MCF 10A (cell line): ENCODE results near the gene NDST3. TPM values are rescaled to one million over a fixed set of nuclear protein-coding genes. Genes with fewer than 3 reads are reported as not detected.

Source experiments
- BruUV-seq: library from RNA; stranded (reverse); fragments of 400-500 nt; replicated peaks from 2 replicates; lab custom pipeline; 2021; lab: Mats Ljungman, UMichigan
- CTCF ChIA-PET: fragments of 300-600 bp; sonication (Branson Sonifier 250); formaldehyde crosslinking; extraction: SDS; loops from one replicate; lab custom pipeline; 2021; ENCODE audit warnings: antibody characterized with exemption, inconsistent platforms; lab: Yijun Ruan, JAX
- POLR2A ChIA-PET: fragments of 300-600, 350-650 bp; sonication (Branson Sonifier 250); formaldehyde crosslinking; extraction: SDS; loops from one replicate; lab custom pipeline; 2020; ENCODE audit warnings: antibody characterized with exemption, inconsistent platforms; lab: Yijun Ruan, JAX
- DNase-seq: peaks from one replicate; pipeline ENCODE4 v3.0.0-alpha.2; 2018; ENCODE audit not compliant: unreplicated experiment
- H3K27ac Mint-ChIP-seq: one replicate; pipeline ENCODE4 v1.8.0; 2022; ENCODE audit warnings: mild to moderate bottlenecking, low read depth, mixed read lengths; ENCODE audit not compliant: unreplicated experiment
- H3K27me3 Mint-ChIP-seq: one replicate; pipeline ENCODE4 v1.8.0; 2022; ENCODE audit warnings: mixed read lengths; ENCODE audit not compliant: insufficient read depth, unreplicated experiment
- H3K36me3 Mint-ChIP-seq: one replicate; pipeline ENCODE4 v1.8.0; 2022; ENCODE audit warnings: mild to moderate bottlenecking, moderate library complexity, mixed read lengths; ENCODE audit not compliant: insufficient read depth, unreplicated experiment
- H3K4me1 Mint-ChIP-seq: one replicate; pipeline ENCODE4 v1.8.0; 2022; ENCODE audit warnings: mixed read lengths; ENCODE audit not compliant: insufficient read depth, unreplicated experiment
- H3K4me3 Mint-ChIP-seq: one replicate; pipeline ENCODE4 v1.8.0; 2022; ENCODE audit warnings: mild to moderate bottlenecking, moderate library complexity, mixed read lengths; ENCODE audit not compliant: unreplicated experiment
- H3K9me3 Mint-ChIP-seq: one replicate; pipeline ENCODE4 v1.8.0; 2022; ENCODE audit warnings: mixed read lengths; ENCODE audit not compliant: unreplicated experiment
- intact Hi-C: fragments of 100-400 bp; cut with micrococcal nuclease; formaldehyde crosslinking; loops from 2 replicates; pipeline ENCODE4 v1.14.1; 2022
- total RNA-seq: library from RNA; stranded (reverse); gene quantifications from 2 replicates; pipeline ENCODE4 v1.2.3, GENCODE V29; 2022
- TF ChIP-seq, protein P1 (sequence below): fragments of 200-600 bp; IDR thresholded peaks from one replicate; pipeline ENCODE4 v1.8.0; 2022; ENCODE audit warnings: antibody characterized with exemption, mild to moderate bottlenecking; ENCODE audit not compliant: unreplicated experiment

NDST3 gene
- total RNA-seq, 1 experiment from 2014 or later, result not detected

DNA sequence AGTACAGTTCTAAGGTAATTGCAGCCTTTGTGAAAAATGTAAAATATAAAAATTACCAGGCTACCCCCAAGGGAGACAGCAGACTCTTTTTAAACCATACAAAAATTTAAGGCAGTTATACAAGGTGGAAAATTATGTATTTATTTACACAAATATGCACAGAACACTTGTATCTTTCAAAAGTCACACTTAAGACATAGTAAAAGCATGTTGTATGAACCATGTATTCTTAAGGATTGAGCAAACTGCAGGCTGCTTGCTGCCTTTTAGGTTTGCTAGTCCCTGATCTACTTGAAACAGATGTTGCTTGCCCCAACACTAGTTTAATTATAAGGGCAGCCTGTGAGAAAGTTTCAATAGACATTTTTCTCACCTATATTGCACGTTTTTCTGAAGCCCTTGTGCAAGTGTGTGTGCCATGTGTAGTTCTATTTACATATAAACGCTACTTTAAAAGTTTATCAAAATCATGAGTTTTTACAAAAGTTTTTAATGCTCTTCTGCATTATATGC, 245.7 kb downstream of the NDST3 start:
- Mint-ChIP-seq H3K4me1 (peaks cover 34% of the 10 kb centered on the region), H3K27me3 (no peaks in the 10 kb centered on the region), H3K27ac (peak overlapping the region; percentile 99), H3K4me3 (peak overlapping the region; percentile 81), H3K36me3 (peaks cover 53% of the 10 kb centered on the region), H3K9me3 (no peaks in the 10 kb centered on the region)
- no peak for DNase-seq
- intact Hi-C loops, result loop anchor here (2.0 to 10.0 kb wide), 3 partner anchors 137 to 405 kb away; partner anchors contain the start of gene METTL14
- CTCF ChIA-PET, result interaction anchor here (0.9 to 2.4 kb wide), 3 partner anchors 9 to 73 kb away, joined by 4 to 29 read pairs (median 4); partner anchors contain the start of gene PRSS12
- TF ChIP-seq, protein P1, sequence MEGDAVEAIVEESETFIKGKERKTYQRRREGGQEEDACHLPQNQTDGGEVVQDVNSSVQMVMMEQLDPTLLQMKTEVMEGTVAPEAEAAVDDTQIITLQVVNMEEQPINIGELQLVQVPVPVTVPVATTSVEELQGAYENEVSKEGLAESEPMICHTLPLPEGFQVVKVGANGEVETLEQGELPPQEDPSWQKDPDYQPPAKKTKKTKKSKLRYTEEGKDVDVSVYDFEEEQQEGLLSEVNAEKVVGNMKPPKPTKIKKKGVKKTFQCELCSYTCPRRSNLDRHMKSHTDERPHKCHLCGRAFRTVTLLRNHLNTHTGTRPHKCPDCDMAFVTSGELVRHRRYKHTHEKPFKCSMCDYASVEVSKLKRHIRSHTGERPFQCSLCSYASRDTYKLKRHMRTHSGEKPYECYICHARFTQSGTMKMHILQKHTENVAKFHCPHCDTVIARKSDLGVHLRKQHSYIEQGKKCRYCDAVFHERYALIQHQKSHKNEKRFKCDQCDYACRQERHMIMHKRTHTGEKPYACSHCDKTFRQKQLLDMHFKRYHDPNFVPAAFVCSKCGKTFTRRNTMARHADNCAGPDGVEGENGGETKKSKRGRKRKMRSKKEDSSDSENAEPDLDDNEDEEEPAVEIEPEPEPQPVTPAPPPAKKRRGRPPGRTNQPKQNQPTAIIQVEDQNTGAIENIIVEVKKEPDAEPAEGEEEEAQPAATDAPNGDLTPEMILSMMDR, result no peak
- POLR2A ChIA-PET, result interaction anchor here (0.9 to 3.7 kb wide), 5 partner anchors 9 to 136 kb away, joined by 4 to 23 read pairs (median 6); partner anchors contain the start of gene PRSS12
- BruUV-seq, result no TSS peak

DNA sequence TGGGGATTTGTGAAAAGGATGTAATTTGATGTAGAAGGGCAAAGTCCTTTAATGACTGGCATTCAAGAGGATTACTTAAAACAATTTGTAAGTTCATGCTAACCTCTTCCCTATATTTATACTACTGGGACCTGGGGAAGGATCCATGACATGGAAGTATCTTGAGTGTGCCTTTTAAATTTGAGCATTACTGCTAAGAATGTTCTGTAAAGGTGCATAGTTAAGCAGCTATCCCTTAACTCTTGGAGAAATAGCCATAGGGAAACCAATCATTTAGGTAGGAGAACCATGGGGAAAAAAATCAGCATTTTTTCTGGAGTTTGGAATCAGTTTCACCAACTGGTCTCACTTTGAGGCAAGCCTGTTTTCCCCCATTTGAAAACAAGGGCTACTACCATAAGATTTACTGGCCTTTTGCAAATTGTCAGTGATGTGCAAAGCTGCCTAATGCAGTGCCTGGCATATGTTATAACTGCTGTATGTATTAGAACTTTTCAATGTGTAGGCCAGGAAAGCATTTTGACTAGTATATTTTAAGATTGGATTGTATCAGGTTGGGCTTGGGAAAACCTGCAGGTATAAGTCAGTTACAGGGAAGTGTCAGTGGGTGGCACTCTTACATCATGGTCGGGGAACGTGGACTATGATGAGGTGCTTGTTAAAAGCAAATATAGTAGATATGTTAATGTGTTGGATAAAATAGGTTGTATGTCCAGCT, 246.4 kb downstream of the NDST3 start:
- Mint-ChIP-seq H3K36me3 (peaks cover 53% of the 10 kb centered on the region), H3K27me3 (no peaks in the 10 kb centered on the region), H3K4me3 (peak overlapping the region; percentile 81), H3K4me1 (peaks cover 34% of the 10 kb centered on the region), H3K27ac (peak overlapping the region; percentile 79), H3K9me3 (no peaks in the 10 kb centered on the region)
- ChIA-PET POLR2A (interaction anchor here (0.6 to 3.7 kb wide), 8 partner anchors 8 to 242 kb away, joined by 3 to 23 read pairs (median 4); partner anchors contain the start of gene PRSS12), CTCF (interaction anchor here (0.6 to 2.4 kb wide), 7 partner anchors 10 to 244 kb away, joined by 3 to 29 read pairs (median 4); partner anchors contain the start of gene PRSS12)
- BruUV-seq, result no TSS peak
- DNase-seq, result peak; percentile 83
- TF ChIP-seq, protein P1, result peak; percentile 51
- intact Hi-C loops, result loop anchor here (1.0 to 10.0 kb wide), 4 partner anchors 73 to 404 kb away; partner anchors contain the start of genes METTL14 and PRSS12

DNA sequence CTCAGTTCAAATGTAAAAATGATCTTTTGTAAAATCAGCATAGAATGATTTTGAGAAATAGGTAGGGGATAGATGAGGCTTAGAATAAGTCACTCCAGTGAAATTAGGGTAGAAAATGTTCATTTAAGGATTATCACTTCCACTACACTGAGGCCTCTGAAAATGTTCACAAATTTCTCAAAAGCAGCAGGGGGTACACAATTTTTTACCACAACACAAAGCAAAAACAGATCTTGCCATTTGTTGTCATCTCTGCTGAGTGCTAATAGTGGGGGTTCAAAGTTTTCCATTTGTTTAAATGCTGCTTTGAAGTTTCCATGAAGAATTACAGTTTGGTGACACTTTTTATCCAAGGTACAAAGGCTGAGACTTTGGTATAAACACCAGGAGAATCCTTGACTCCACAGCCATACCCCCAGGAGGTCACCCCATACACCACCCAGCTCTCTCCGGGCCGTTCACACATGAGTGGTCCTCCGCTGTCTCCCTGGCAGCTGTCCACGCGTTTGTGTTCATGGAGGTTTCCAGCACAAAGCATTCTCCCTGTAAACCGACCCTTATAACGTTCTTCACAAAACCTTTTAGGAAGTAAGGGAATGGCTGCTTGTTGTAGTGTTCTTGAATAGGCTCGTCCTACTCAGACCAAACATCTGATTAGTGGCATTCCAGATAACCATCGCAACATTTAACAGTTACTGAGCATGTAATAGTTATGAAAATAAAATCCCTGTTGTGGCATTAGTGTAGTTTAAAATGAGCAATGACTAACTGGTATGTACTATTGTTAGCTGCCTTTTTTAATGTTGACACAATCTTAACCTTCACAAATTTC, 247.5 kb downstream of the NDST3 start:
- BruUV-seq, result no TSS peak
- ChIA-PET CTCF (interaction anchor here (0.6 to 2.4 kb wide), 7 partner anchors 26 to 304 kb away, joined by 3 to 29 read pairs (median 4); partner anchors contain the start of gene PRSS12), POLR2A (interaction anchor here (0.6 to 3.7 kb wide), 8 partner anchors 11 to 135 kb away, joined by 3 to 23 read pairs (median 3); partner anchors contain the start of gene PRSS12)
- peak; percentile 55 for DNase-seq
- peaks cover 43% of the 10 kb centered on the region for H3K4me1 Mint-ChIP-seq
- peaks cover 53% of the 10 kb centered on the region for H3K36me3 Mint-ChIP-seq
- H3K9me3 Mint-ChIP-seq, result no peaks in the 10 kb centered on the region
- H3K27me3 Mint-ChIP-seq, result no peaks in the 10 kb centered on the region
- peak overlapping the region; percentile 79 for H3K27ac Mint-ChIP-seq
- intact Hi-C loops, result loop anchor here (1.0 to 10.0 kb wide), 4 partner anchors 71 to 403 kb away; partner anchors contain the start of genes METTL14 and PRSS12
- H3K4me3 Mint-ChIP-seq, result peak overlapping the region; percentile 81
- TF ChIP-seq, protein P1, result no peak
